ENCODE data around the gene TNFRSF18.

Gene TNFRSF18

DNA sequence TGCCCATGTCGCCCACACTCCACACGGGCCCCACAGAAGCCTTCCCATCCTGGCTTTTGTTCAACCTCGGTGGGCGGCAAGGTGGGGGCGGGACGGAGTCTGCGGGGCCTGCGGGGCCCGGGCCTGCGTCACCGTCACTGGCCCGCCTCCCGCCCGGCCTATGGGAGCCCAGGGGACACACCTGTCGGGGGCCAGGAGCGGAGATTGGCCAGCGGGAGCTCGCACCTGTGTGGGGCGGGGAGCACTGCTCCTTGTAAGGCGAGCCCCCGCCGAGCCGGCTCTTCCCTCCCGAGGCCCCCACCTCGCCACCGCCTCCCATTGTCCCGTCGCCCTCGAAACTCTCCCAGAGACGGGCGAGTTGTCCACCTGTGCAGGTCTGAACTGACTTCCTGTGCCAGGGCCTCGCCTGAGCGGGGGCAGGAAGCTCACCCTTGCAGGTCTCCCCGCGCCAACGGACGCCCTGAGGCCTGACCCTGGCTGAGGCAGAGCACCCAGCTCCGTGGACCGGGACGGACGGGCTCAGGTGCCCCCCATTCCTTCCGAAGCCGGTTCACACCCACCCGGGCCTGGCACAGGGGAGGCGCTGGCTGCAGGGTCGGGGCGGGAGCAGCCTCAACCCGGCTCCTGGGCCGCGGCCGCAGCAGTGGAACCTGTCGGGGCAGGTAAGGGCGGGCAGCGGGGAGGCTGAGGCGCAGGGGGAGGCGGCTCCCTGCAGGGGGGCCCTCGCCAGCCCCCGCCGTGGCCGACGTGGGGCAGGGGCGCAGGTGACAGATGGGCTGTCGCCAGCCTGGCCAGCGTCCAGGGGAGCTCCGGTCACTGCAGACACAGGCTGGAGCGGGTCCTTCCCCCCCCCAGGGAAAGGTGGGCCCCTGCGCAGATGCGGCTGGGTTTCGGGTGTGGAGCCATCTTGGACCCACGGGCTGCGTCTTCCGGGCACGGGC lies 43.5 kb downstream of the TNFRSF18 start:
- no peak for DNase-seq

DNA sequence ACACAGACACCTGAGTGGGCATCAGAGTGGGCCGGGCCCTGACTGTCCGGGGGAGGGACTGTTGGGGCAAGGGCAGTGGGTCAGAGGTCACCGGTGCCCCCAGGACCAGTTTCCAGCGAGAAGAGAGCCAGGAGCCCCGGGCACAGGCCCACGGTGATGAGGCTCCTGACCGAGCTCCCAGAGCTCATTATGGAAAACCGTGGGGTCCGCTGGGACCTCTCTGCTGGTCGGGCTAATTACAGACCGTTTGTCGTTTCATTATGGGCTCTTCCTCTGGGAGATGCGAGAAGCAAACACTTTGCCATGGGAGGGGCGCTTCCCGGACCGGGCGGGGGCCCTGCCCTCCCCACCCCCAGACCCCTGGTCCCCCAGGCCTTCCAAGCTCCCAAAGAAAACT lies 44.7 kb downstream of the TNFRSF18 start:
- DNase-seq, result no peak

GRCh38 chr1:1161078-1161682 lies 45.2 kb downstream of the TNFRSF18 start:
- DNase-seq, result no peak

DNA sequence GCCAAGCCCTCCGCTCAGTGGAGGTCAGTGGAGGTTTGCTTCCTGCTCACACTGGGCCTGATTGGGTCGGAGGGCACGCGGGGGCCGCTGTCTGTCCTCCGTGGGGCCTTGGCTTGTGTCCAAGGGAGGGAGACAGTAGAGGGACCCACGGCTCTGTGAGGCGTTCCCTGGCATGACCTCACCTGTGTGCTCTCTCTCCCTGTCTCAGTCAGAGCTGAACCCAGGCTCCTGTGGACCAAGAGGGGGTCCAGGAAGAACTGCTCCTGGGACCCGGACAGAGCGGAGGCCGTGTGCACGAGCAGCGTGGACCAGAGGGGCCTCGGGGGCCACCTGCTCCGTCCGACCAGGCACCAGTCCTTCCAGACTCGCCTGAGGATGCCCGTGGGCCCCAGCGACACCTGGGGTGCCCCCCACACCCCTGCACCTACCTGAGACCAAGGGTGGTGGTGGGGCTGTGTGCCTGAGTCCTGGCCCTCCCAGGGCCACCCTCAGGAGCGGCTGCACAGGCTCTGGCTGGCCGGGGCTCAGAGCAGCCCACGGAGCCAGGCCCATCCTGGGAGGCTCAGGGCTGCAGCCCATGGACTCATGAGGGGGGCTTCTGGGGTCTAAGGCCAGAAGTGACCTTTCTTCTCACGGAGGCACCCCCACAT lies 46.0 kb downstream of the TNFRSF18 start:
- no peak for DNase-seq

- DNase-seq, result peak; percentile 29
Measured at GRCh38 chr1:1157914-1158710, 48.3 kb downstream of the TNFRSF18 start.

DNA sequence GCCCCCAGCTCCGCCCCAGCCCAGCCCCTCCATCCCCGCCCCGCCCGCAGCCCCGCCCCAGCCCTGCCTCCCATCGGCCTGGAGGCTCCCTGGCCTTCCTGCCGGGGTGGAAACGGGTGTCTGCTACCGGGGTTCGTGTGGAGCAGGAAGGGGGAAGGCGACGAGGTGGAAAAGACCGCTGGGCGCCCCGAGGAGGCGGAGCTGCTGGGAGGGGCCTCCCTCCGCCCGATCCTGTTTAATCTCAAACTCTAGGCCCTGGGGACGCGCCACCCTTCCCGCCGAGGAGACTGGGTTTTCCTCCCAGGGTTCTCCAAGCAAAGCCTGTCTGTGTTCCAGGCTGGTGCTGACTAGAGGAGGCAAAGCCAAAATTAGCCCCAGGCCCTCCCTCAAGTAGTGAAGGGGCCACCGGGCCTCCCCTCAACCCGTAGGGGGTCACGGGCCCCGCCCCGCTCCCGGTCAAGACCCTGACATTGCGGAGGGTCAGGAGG lies 48.9 kb downstream of the TNFRSF18 start:
- DNase-seq, result peak; percentile 45

GRCh38 chr1:1157033-1157365 lies 49.4 kb downstream of the TNFRSF18 start:
- no peak for DNase-seq

DNA sequence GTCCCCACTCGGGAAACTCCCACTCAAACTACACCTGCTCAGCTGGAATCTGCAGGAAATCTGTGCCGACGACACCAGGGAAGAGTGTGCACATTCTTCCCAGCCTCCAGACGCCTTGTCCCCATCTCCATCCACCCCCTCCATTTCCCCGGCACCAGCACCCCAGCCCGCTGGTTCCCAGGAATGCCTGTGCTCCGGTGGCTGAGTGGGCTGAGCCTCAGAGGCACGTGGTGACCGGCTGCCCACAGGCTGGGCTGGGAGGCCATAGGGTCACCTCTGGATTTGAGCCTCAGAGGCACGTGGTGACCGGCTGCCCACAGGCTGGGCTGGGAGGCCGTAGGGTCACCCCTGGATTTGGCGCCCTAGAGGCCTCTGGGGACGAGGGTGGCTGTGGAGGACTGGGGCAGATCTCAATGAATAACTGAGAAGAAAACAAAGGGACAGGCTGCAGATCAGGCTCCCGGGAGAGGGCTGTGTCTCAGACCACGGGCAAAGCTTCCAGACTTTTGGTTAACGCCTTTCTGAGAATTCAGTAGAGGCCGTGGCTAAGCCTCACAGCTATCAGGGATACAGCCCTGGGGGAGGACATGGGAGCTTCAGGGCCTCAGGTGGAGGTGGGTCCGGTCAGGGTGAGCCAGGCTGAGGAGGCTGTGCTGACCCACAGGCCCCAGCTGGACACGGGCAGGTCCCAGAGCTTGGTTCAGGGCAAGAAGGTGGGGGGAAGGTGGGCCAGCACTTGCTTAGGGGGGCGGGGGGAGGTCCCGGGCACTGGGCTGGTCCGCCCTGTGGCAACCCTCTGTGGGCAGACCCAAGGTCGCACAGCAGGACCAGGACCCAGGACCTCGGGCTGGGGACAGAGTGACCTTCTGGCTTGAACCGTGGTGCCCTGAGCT lies 50.0 kb downstream of the TNFRSF18 start:
- DNase-seq, result no peak

DNA sequence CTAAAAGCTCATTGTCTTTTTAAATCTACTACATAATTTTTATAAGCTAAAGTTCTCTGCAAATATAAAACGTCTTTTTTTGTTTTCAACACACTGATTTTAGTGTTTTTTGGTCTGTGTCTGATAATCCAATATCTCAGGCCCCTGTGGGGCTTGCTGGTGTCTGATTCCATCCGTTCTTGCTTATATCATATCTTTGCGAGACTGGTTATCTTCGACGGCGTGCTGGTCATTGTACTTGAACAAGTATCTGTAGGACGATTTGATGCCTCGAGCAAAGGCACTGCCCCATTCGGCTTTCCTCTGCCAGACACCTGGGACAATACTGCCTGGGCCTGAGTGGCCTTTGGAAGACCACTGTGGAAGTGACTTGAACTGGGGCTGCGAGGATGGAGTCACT lies 51.1 kb downstream of the TNFRSF18 start:
- DNase-seq, result no peak

DNA sequence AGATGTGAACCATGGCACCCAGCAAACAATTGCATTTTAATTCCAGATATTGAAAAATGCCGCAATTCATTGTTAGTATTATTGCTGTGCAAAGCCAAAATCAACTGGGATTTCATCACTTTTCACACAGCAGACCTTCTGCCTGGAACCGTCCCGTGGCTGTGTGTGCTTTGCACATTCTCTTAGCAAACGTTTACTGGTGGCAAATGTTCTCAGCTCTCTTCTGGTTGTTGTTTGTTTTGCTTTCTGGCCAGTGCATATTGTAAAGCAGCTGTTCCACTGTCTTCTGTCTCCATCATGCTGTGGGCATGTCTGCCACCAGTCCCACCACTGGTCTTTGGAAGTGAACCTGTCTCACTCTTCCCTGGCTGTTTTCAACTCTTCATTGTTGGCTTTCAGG lies 52.5 kb downstream of the TNFRSF18 start:
- DNase-seq, result no peak

Measured in activated naive CD4-positive, alpha-beta T cell treated with anti-CD3 and anti-CD28 coated beads, Interleukin-2, amount 50 U/mL, for 16 hours (primary cell).